GM10248 (cell line): ENCODE results near the gene MTNR1A.

Source experiments
- CTCF ChIA-PET: fragments of 300-600 bp; sonication (Branson Sonifier 250); formaldehyde crosslinking; extraction: SDS; loops from one replicate; lab custom pipeline; 2021; ENCODE audit warnings: antibody characterized with exemption; lab: Yijun Ruan, JAX
- POLR2A ChIA-PET: fragments of 350-650 bp; sonication (Branson Sonifier 250); formaldehyde crosslinking; extraction: SDS; loops from one replicate; lab custom pipeline; 2020; ENCODE audit warnings: antibody characterized with exemption; lab: Yijun Ruan, JAX
- DNase-seq: peaks from one replicate; pipeline ENCODE4 v3.0.0; 2012; ENCODE audit errors: extremely low spot score
- TF ChIP-seq, protein P1 (sequence below): IDR thresholded peaks from 2 replicates; pipeline ENCODE4 v1.5.1; 2012; ENCODE audit warnings: mild to moderate bottlenecking, low read depth; ENCODE audit errors: extremely low read depth, missing control alignments, control extremely low read depth

The MTNR1A gene

DNA sequence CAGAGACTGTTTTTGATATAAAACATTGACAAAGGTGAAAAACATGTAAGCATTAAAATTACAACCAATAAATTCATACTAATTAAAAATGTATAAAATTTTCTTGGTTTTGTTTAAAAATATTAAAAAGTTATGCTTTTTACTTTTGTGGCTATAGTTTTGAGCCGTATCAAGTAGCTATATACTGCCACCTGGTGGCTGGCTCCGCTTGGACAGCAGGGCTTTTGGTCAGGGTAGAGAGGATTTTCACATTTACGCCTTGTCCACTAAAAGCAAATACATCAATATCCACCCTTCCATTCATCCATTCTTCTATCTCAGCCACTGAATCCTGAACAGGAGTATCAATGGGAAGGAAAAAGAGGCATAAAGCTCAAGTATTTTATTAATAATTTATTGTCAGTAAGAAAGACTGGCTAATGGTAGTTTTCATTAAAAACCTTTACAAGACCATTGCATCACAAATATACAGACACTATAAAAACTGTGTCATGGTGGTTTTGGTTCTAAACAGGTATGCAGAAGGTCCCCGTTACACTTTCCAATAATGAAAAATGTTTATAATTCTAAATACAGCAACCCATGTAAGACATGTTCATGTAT lies 32.1 kb upstream of the MTNR1A start:
- TF ChIP-seq, protein P1, sequence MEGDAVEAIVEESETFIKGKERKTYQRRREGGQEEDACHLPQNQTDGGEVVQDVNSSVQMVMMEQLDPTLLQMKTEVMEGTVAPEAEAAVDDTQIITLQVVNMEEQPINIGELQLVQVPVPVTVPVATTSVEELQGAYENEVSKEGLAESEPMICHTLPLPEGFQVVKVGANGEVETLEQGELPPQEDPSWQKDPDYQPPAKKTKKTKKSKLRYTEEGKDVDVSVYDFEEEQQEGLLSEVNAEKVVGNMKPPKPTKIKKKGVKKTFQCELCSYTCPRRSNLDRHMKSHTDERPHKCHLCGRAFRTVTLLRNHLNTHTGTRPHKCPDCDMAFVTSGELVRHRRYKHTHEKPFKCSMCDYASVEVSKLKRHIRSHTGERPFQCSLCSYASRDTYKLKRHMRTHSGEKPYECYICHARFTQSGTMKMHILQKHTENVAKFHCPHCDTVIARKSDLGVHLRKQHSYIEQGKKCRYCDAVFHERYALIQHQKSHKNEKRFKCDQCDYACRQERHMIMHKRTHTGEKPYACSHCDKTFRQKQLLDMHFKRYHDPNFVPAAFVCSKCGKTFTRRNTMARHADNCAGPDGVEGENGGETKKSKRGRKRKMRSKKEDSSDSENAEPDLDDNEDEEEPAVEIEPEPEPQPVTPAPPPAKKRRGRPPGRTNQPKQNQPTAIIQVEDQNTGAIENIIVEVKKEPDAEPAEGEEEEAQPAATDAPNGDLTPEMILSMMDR, result peak; percentile 88
- DNase-seq, result peak; percentile 49
- ChIA-PET CTCF (interaction anchor here (0.8 to 3.8 kb wide), 25 partner anchors 10 to 847 kb away, joined by 3 to 26 read pairs (median 4); partner anchors contain the start of gene TLR3), POLR2A (no interaction called here)

GRCh38 chr4:186586205-186586604 lies 30.8 kb upstream of the MTNR1A start:
- ChIA-PET POLR2A (no interaction called here), CTCF (interaction anchor here (1.0 to 3.8 kb wide), 7 partner anchors 9 to 296 kb away, joined by 3 to 26 read pairs (median 6); no protein-coding TSS in a partner anchor)
- TF ChIP-seq, protein P1, result no peak
- DNase-seq, result no peak

GRCh38 chr4:186584912-186585311 lies 29.5 kb upstream of the MTNR1A start:
- ChIA-PET POLR2A (no interaction called here), CTCF (no interaction called here)
- DNase-seq, result no peak
- TF ChIP-seq, protein P1, result no peak

DNA sequence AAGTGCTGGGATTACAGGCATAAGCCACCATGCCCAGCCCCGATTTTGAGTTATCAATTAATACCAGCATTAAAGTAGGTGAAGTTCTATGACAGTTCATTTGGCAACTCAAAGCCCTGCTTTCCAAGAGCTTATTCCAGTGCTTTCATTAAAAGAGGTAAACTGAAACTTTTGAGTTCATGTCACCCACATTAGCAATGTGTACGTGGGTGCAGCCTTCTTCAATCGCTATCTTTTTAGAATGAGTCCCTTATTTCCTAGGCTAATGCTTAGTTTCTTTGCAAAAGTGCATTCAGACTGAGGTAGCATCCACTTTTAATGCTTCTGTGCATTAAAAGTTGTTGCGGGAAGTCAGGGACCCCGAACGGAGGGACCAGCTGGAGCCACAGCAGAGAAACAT lies 26.1 kb upstream of the MTNR1A start:
- DNase-seq, result no peak
- CTCF ChIA-PET, result interaction anchor here (1.0 to 1.8 kb wide), 2 partner anchors 23 to 48 kb away, joined by 3 read pairs; no protein-coding TSS in a partner anchor
- TF ChIP-seq, protein P1, result no peak
- POLR2A ChIA-PET, result no interaction called here

GRCh38 chr4:186580669-186581068 lies 25.3 kb upstream of the MTNR1A start:
- DNase-seq, result no peak
- TF ChIP-seq, protein P1, result no peak
- ChIA-PET POLR2A (no interaction called here), CTCF (interaction anchor here (1.0 to 1.8 kb wide), 2 partner anchors 24 to 49 kb away, joined by 3 read pairs; no protein-coding TSS in a partner anchor)

DNA sequence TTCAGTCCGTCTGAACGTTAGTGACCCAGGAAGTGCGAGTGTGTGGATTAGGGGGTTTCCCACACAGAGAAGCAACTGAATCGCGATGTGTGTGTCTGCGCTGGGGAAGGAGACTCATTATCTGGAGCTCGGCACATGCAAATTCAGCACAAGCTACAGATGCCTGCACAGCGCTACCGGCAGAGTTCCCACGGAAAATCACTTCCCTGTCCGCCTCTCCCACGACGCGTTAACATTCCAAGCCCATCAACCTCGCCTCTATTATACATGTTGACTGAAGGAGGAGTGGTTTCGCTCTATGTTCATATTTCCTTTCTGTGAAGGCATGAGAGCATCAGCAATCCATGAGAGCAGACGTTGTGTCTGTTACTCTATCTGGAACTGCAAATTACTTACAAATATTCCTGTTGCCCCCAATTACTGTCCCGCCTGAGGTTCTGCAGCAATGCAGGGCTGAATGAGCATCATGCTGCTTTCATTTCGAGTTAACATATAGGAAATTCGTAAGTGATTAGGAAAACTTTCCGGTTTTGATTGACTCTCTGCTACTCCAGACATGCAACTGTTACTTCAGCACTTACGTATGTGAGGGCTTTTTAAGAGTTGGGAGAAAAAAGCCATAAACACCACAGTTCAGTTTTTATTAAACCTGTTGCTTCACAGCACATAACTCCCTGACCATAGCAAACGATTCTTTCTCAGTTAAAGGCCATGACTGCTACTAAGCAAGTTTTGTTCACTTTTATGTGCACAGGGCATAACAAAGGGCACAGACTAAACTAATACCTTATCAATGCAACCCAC lies 15.0 kb upstream of the MTNR1A start:
- POLR2A ChIA-PET, result no interaction called here
- CTCF ChIA-PET, result interaction anchor here (2.4 kb wide), 1 partner anchor 17 kb away, joined by 8 read pairs; no protein-coding TSS in a partner anchor
- DNase-seq, result no peak
- TF ChIP-seq, protein P1, result no peak
